EH (cell line): ENCODE results near the gene B4GALT2.

Experiments
- DNase-seq: peaks from one replicate; pipeline ENCODE4 v3.0.0-alpha.2; 2015; ENCODE audit warnings: low read depth

The B4GALT2 gene

DNA sequence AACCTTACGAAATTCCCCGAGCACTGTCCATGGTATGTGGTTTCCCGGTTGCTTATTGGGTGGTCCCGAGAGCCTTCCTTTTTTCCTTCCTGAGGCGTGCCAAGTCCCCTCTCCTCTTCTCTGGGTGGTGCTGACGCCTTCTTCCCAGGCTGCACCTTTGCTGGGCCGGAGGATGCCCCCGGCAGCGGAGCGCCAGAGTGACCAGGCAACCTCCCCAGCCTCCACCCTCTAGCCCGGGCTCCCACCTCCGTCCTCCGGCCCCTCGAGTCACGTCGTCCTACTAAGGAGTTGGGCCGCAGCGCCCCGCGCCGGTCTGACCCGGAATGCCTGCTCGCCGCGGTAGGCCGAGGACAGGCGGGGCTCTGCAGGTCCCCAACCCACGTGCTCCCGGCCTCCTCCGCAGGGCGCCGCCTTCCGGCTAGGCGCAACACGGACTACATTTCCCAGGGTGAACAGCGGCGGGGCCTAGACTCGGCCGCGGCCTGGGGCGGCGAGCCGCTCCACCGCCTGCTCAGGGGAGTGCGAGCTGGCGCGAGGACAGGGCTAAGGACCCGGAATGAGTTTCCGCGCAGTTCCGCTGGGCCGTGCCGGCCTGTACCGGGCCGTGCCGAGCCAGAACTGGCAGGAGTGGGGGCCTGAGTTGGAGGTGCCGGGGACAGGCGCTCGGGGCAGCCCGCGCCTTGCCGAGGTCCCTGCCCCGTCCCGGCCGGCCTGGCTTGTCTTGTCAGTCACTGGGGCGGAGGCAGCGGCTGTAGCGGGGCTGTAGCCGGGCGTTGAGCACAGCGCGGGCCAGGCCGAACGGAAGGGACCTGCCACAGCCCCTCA is 32.6 kb upstream of the B4GALT2 start, which contains the start of gene IPO13:
Gene IPO13 (plus strand): TSS at position 715 of the 825 bp plus-strand sequence. CDS start 651 bp downstream, outside the sequence.
- peak; percentile 93 for DNase-seq

DNA sequence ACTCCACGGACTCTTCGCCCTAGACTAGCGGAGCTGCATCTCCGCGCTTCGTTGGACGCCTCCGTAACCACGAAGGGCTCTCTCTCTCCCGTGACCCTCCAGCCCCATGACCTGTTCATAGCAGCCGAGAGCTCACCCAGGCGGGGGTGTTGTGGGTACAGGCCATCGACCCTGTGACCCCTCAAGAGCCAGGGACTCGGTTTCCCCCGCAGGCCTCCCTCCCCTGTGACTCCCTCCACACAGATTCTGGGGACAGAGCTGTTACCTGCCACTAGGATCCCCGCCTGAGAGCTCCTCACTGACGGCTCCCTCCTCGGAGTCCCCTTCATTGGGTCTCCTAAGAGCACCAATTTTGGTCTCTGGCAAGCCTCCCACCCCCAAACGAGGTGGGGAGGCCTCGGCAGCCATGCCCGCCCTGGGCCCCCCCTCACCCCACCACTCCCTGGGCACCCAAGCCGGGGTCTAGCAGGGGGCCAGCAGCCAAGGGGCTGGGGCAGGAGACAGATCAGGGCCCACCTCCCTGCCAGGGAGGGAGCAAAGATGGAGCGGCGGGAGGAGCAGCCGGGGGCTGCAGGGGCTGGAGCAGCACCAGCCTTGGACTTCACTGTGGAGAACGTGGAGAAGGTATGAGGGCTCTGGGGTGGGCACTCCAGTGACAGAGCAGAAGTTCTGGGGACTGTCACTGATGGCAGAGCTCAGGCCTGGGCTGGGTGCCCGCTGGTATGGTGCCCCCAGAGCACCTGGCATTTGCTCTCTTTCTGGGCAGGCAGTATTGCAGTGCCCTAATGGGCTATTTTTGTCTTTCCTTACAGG is 31.7 kb upstream of the B4GALT2 start:
- no peak for DNase-seq

DNA sequence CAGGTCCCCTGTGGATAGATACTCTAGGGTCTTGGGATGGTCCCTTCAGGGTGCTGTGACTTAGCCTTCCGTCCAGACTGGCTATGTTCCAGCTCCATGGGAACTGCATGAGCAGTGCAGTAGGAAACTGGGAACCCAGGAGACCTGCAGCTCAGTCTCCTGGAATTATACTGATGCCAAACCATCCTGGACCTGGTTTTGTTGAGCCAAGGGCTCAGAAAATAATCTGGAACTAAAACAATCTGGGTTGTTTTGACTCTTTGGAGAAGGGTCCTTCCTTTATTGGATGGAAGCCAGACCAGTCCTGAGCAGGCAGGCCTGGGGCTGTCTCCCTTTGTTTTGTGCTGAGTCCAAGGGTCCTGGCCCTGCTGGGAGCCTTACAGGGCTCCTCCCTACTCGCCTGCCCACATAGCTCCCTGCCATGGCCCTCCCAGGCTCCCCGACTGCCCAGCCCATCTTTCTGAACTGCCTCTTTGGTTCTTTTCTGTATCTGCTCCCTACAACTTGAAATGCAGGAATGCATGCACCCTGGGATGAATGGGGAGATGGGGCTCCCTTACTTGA is 31.1 kb upstream of the B4GALT2 start:
- peak; percentile 31 for DNase-seq

GRCh38 chr1:43949678-43950077 is 29.3 kb upstream of the B4GALT2 start:
- DNase-seq, result no peak

- no peak for DNase-seq
Measured at GRCh38 chr1:43951021-43951985, 27.7 kb upstream of the B4GALT2 start.

DNA sequence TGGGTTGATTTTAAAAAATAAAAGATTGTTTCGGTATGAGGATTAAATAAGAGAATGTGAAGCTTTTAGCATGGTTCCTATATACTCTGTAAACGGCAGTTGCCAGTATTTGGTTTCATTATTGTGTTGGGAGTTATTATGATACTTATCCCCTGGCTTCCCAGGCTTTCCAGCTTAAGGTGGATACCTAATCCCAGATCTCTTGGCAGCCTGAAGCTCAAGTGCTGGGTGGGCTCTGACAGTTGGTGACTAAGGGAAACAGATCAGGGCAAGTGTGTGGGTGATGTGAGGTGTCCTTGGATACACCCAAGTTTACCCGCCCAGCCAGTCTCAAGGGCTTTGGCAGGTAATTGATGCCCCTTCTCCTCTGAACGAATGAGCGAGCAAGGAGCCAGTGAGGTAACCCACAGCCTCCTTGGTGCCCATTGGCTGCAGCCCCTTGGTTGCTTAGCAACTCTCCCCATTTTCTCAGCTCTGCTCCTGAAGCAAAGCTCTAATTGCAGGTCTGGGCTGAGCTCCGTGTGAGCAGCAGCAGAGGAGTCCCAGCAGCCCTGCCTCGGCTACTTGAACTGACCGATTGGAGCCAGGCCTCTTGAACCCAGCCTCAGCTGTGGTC is 26.2 kb upstream of the B4GALT2 start:
- no peak for DNase-seq

DNA sequence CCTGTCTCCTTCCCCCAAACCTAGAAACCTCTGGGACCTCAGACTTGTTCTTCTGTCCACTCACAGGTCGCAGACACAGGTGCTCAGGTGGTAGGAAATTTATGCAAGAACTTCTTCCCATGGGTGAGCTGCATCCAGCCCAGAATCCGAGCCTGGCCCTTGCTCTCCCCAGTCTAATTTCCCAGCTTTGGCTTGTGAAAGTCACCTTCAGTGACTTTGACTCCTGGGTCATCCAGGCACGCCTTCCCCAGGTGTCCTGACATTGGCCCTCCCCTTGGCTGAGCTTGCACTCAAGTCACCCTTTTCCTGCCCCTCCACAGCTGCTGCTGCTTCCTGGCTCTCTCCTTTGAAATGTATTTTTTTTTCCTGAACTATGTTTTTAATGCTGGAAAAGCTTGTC is 25.6 kb upstream of the B4GALT2 start:
- DNase-seq, result no peak

- DNase-seq, result no peak
Measured at GRCh38 chr1:43954036-43954435, 25.0 kb upstream of the B4GALT2 start.

DNA sequence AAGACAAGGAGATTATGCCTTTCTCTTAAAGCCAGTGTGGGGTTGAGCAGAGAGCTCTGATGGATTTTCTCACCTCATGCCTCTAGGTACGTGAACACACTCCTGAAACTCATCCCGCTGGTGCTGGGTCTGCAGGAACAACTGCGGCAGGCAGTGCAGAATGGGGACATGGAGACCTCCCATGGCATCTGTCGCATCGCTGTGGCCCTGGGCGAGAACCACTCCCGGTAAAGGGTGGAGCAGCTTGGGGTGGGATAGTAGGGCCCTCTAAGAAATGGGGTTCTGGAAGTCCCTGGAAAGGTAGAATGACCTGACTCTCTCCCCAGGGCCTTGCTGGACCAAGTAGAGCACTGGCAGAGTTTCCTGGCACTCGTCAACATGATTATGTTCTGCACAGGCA is 22.8 kb upstream of the B4GALT2 start:
- DNase-seq, result no peak

- no peak for DNase-seq
Measured at GRCh38 chr1:43957407-43958040, 21.5 kb upstream of the B4GALT2 start.

DNA sequence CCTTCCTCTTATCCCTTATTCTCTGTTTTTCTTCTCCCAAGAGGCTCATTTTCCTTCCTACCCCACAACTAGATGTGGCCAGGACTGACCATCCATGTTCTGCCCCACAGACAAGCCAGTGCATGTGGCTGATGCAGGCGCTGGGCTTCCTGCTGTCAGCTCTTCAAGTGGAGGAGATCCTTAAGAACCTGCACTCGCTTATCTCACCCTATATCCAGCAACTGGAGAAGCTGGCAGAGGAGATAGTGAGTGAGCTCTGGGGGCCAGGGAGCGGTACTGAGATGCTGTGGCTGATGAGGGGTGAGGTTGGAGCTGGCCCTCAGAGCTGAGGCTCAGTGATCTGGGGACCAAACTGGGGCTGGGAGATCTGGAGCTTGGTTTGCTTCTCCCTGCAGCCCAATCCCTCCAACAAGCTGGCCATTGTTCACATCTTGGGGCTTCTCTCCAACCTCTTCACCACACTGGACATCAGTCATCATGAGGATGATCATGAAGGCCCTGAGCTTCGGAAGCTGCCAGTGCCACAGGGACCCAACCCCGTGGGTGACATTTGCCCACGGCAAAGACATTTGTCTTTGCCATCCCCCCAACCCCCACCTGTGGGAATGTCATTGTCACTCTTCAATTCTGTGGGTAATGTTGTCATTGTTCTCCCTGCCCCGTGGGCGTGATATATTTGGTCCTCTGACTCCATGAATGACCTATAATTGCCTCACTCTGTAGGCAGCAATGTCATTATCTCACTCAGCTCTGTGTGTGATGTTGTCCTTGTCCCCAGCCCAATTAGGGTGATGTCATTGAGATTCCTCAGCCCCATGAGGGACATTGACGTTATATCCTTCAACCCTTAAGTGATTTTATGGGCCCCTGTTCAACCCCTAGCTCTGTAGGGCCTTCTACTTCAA is 20.4 kb upstream of the B4GALT2 start:
- DNase-seq, result no peak

GRCh38 chr1:43960798-43961197 is 18.2 kb upstream of the B4GALT2 start:
- no peak for DNase-seq

DNA sequence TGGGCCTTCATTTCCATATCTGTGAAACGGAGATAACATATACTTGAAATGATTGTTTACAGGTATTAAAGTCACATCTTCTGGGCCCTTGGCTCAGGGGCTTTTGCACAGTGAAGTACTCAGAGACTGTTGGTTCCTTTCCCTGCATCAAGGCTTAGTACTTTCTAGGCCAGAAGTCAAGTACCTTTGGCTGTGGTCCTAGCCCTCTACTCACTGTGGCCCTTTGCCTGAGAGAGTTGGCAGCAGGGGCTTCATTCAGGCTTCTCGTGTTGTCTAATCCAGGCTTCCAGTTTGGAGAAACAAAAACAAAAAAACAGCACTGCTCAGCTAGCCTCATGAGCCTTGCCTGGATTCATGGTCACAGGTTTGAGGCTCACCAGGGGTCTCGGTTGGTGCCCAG is 17.3 kb upstream of the B4GALT2 start:
- DNase-seq, result no peak

- no peak for DNase-seq
Measured at GRCh38 chr1:43962324-43962723, 16.7 kb upstream of the B4GALT2 start.

- DNase-seq, result no peak
Measured at GRCh38 chr1:43963006-43963405, 16.0 kb upstream of the B4GALT2 start.

DNA sequence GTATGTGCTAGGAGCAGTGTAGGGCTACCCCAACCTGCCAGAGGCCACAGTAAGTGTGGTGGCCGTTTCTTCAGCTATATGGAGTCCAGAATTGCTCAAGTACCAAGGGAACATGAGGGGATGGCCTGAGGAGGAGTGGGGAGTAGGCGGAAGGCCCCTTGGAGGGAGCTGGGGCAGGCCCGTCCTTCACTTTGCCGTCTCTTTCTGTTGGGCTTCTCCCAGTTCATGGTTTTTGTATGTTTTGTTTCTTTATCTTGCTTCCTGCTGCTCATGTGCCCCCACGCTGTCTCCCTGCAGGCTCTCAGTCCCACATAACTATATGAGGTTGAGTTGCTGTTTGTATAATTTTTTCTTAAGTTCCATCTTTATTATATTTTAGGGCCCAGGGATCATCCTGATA is 15.1 kb upstream of the B4GALT2 start:
- no peak for DNase-seq

DNA sequence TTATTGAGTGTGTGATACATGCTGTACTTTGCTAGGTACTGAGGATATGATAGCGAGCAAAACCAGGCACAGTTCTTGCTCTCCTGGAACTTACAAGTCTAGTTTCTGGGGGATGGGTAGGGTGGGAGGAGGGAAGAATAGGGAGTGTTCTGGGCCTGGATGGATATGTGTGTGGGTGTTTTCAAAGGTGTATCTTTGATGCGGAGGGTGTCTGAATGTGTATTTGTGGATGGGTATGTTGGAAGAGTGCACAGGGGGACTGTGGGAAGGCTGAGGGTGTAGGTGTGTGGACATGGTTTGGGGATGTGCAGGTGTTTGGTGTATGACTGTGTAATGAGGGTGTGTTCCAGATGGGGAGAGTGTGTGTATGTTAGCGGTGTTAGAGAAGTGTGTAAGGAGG is 13.7 kb upstream of the B4GALT2 start:
- no peak for DNase-seq

GRCh38 chr1:43968348-43968948 is 10.6 kb upstream of the B4GALT2 start:
- peak; percentile 52 for DNase-seq

DNA sequence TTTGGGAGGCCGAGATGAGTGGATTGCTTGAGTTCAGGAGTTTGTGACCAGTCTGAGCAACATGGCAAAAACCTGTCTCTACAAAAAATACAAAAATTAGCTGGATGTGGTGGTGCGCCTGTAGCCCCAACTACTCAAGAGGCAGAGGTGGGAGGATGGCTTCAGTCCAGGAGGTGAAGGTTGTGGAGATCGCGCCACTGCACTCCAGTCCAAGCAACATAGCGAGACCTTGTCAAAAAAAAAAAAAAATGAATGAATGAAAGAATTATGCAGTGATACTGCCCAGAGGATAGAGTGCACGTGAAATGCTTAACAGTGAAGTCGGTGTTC is 9.6 kb upstream of the B4GALT2 start:
- DNase-seq, result no peak
